Measurements from ENCODE around the gene CHCHD3.

Gene CHCHD3

GRCh38 chr7:133081599-133082389 lies at the start of gene CHCHD3:
CHCHD3 (minus strand) TSS chr7:133082090; CDS start chr7:133081937, 153 bp downstream.
- peak; percentile 99 for DNase-seq

- no peak for DNase-seq
Measured at GRCh38 chr7:133130166-133130565, 48.3 kb upstream of the CHCHD3 start.

GRCh38 chr7:133126422-133126821 lies 44.5 kb upstream of the CHCHD3 start:
- no peak for DNase-seq

GRCh38 chr7:133124974-133125373 lies 43.1 kb upstream of the CHCHD3 start:
- no peak for DNase-seq

- no peak for DNase-seq
Measured at GRCh38 chr7:133121175-133121844, 39.4 kb upstream of the CHCHD3 start.

GRCh38 chr7:133119067-133119466 lies 37.2 kb upstream of the CHCHD3 start:
- DNase-seq = no peak

- no peak for DNase-seq
Measured at GRCh38 chr7:133118261-133118660, 36.4 kb upstream of the CHCHD3 start.

- peak in 1 of 2 experiments; percentile 19 for DNase-seq
Measured at GRCh38 chr7:133117452-133117851, 35.6 kb upstream of the CHCHD3 start.

GRCh38 chr7:133115596-133115995 lies 33.7 kb upstream of the CHCHD3 start:
- DNase-seq = no peak

- no peak for DNase-seq
Measured at GRCh38 chr7:133114519-133114918, 32.6 kb upstream of the CHCHD3 start.

GRCh38 chr7:133112976-133113375 lies 31.1 kb upstream of the CHCHD3 start:
- no peak for DNase-seq

GRCh38 chr7:133112335-133112734 lies 30.4 kb upstream of the CHCHD3 start:
- no peak for DNase-seq

- no peak for DNase-seq
Measured at GRCh38 chr7:133110312-133110711, 28.4 kb upstream of the CHCHD3 start.

- DNase-seq = no peak
Measured at GRCh38 chr7:133109816-133110215, 27.9 kb upstream of the CHCHD3 start.

- peak; percentile 84 to 89 for DNase-seq
Measured at GRCh38 chr7:133108023-133108422, 26.1 kb upstream of the CHCHD3 start.

GRCh38 chr7:133102276-133103060 lies 20.6 kb upstream of the CHCHD3 start:
- no peak for DNase-seq

GRCh38 chr7:133099633-133100286 lies 17.9 kb upstream of the CHCHD3 start:
- no peak for DNase-seq

GRCh38 chr7:133095119-133095671 lies 13.3 kb upstream of the CHCHD3 start:
- DNase-seq = no peak

- DNase-seq = no peak
Measured at GRCh38 chr7:133091943-133092464, 10.1 kb upstream of the CHCHD3 start.

- no peak for DNase-seq
Measured at GRCh38 chr7:133082390-133082766, 488 bp upstream of the CHCHD3 start.

GRCh38 chr7:133081119-133081598 lies 731 bp downstream of the CHCHD3 start:
- DNase-seq = peak in 1 of 2 experiments; percentile 31

GRCh38 chr7:133079296-133079695 lies 2.6 kb downstream of the CHCHD3 start:
- DNase-seq = no peak
